NCI-H1048 (cell line): ENCODE results near the gene PCDHA1.
"Not testable (repeated sequence)": the region's sequence is repeated elsewhere in the genome, so short reads cannot be mapped to it uniquely, and the experiment has no call there.

Source experiments
- DNase-seq: peaks from one replicate; lab custom pipeline; 2025; lab: John Stamatoyannopoulos, UW

PCDHA1 gene

DNA sequence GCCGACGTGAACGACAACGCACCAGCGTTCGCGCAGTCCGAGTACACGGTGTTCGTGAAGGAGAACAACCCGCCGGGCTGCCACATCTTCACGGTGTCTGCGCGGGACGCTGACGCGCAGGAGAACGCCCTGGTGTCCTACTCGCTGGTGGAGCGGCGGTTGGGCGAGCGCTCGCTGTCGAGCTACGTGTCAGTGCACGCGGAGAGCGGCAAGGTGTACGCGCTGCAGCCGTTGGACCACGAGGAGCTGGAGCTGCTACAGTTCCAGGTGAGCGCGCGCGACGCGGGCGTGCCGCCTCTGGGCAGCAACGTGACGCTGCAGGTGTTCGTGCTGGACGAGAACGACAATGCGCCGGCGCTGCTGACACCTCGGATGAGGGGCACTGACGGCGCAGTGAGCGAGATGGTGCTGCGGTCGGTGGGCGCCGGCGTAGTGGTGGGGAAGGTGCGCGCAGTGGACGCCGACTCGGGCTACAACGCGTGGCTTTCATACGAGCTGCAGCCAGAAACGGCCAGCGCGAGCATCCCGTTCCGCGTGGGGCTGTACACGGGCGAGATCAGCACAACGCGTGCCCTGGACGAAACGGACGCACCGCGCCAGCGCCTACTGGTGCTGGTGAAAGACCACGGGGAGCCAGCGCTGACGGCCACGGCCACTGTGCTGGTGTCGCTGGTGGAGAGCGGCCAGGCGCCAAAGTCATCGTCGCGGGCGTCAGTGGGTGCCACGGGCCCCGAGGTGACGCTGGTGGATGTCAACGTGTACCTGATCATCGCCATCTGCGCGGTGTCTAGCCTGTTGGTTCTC lies 64.1 kb downstream of the PCDHA1 start:
- DNase-seq, result not testable (repeated sequence)

DNA sequence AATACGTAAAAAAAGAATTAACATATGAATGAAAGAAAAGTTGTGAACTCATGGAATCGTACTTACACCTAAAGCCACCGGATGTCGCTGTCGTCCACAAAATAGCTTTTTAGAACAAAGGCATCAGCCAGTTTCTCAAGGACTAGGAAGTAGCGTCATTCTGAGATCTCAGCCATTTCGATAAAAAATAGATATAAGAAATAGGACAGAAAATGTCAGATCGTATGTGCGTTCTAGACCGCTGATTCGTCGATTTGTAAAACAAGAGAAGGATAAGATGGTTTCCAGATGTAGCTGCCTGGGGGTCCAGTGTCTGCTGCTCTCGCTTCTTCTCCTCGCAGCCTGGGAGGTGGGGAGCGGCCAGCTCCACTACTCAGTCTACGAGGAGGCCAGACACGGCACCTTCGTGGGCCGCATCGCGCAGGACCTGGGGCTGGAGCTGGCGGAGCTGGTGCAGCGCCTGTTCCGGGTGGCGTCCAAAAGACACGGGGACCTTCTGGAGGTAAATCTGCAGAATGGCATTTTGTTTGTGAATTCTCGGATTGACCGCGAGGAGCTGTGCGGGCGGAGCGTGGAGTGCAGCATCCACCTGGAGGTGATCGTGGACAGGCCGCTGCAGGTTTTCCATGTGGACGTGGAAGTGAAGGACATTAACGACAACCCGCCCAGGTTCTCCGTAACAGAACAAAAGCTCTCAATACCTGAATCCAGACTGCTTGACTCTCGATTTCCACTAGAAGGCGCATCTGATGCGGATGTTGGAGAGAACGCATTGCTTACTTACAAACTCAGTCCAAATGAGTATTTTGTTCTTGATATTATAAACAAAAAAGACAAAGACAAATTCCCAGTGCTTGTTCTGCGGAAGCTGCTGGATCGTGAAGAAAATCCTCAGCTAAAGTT lies 70.1 kb downstream of the PCDHA1 start, which contains the start of gene PCDHA10:
TSS of gene PCDHA10 (plus strand) at position 126 of the 903 bp plus-strand sequence. CDS start at position 278, 152 bp downstream.
- no peak for DNase-seq

DNA sequence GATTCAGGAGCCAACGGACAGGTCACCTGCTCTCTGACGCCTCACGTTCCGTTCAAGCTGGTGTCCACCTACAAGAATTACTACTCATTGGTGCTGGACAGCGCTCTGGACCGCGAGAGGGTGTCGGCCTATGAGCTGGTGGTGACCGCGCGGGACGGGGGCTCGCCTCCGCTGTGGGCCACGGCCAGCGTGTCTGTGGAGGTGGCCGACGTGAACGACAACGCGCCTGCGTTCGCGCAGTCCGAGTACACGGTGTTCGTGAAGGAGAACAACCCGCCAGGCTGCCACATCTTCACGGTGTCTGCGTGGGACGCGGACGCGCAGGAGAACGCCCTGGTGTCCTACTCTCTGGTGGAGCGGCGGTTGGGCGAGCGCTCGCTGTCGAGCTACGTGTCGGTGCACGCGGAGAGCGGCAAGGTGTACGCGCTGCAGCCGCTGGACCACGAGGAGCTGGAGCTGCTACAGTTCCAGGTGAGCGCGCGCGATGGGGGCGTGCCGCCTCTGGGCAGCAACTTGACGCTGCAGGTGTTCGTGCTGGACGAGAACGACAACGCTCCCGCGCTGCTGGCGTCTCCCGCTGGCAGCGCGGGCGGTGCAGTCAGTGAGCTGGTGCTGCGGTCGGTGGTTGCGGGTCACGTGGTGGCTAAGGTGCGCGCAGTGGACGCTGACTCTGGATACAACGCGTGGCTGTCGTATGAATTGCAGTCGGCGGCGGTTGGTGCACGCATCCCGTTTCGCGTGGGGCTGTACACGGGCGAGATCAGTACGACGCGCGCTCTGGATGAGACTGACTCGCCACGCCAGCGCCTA lies 71.4 kb downstream of the PCDHA1 start:
- no peak for DNase-seq

- no peak for DNase-seq
These were observed 72.0 kb downstream of the PCDHA1 start for GRCh38 chr5:140857987-140858240.

GRCh38 chr5:140862441-140863295 lies 76.7 kb downstream of the PCDHA1 start:
- no peak for DNase-seq

- DNase-seq, result no peak
These were observed 83.0 kb downstream of the PCDHA1 start, which contains the start of gene PCDHA11 for GRCh38 chr5:140868721-140869554. Gene PCDHA11 (plus strand): TSS chr5:140868957. CDS start chr5:140869104, 147 bp downstream.

- DNase-seq, result no peak
These were observed 83.6 kb downstream of the PCDHA1 start for GRCh38 chr5:140869555-140869886.

DNA sequence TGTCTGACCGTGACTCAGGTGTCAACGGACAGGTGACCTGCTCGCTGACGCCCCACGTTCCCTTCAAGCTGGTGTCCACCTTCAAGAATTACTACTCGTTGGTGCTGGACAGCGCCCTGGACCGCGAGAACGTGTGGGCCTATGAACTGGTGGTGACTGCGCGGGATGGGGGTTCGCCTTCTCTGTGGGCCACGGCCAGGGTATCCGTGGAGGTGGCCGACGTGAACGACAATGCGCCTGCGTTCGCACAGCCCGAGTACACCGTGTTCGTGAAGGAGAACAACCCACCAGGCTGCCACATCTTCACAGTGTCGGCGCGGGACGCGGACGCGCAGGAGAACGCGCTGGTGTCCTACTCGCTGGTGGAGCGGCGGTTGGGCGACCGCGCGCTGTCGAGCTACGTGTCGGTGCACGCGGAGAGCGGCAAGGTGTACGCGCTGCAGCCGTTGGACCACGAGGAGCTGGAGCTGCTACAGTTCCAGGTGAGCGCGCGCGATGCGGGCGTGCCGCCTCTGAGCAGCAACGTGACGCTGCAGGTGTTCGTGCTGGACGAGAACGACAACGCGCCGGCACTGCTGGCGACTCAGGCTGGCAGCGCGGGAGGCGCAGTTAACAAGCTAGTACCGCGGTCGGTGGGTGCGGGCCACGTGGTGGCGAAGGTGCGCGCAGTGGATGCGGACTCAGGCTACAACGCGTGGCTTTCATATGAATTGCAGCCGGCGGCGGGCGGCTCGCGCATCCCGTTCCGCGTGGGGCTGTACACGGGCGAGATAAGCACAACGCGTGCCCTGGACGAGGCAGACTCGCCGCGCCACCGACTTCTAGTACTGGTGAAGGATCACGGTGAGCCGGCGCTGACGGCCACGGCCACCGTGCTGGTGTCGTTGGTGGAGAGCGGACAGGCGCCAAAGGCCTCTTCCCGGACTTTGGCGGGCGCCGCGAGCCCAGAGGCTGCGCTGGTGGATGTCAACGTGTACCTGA lies 84.6 kb downstream of the PCDHA1 start:
- DNase-seq, result no peak

GRCh38 chr5:140875085-140876065 lies 89.4 kb downstream of the PCDHA1 start, which contains the start of gene PCDHA12:
Gene PCDHA12 (plus strand): TSS chr5:140875308. CDS start chr5:140875473, 165 bp downstream.
- DNase-seq, result no peak

DNA sequence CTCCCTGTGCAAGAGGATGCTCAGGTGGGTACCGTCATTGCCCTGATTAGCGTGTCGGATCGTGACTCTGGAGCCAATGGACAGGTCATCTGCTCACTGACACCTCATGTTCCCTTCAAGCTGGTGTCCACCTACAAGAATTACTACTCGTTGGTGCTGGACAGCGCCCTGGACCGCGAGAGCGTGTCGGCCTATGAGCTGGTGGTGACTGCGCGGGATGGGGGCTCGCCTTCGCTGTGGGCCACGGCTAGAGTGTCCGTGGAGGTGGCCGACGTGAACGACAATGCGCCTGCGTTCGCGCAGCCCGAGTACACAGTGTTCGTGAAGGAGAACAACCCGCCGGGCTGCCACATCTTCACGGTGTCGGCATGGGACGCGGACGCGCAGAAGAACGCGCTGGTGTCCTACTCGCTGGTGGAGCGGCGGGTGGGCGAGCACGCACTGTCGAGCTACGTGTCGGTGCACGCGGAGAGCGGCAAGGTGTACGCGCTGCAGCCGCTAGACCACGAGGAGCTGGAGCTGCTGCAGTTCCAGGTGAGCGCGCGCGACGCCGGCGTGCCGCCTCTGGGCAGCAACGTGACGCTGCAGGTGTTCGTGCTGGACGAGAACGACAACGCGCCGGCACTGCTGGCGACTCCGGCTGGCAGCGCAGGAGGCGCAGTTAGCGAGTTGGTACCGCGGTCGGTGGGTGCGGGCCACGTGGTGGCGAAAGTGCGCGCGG lies 90.8 kb downstream of the PCDHA1 start:
- DNase-seq, result not testable (repeated sequence)

- DNase-seq, result no peak
These were observed 91.3 kb downstream of the PCDHA1 start for GRCh38 chr5:140877262-140877581.

- DNase-seq, result no peak
These were observed 96.1 kb downstream of the PCDHA1 start, which contains the start of gene PCDHA13 for GRCh38 chr5:140881889-140882590. Gene PCDHA13 (plus strand): TSS chr5:140882124. CDS start chr5:140882269, 145 bp downstream.

DNA sequence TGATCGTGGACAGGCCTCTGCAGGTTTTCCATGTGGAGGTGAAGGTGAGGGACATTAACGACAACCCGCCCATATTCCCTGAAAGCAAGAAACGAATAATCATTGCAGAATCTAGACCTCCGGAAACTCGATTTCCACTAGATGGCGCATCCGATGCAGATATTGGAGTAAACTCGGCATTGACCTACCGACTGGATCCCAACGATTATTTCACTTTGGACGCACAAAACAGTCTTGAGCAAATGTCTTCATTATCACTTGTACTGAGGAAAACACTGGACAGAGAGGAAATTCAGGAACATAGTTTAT lies 96.6 kb downstream of the PCDHA1 start:
- DNase-seq, result no peak

- no peak for DNase-seq
These were observed 97.4 kb downstream of the PCDHA1 start for GRCh38 chr5:140883373-140883772.

GRCh38 chr5:140883927-140884697 lies 98.2 kb downstream of the PCDHA1 start:
- no peak for DNase-seq

DNA sequence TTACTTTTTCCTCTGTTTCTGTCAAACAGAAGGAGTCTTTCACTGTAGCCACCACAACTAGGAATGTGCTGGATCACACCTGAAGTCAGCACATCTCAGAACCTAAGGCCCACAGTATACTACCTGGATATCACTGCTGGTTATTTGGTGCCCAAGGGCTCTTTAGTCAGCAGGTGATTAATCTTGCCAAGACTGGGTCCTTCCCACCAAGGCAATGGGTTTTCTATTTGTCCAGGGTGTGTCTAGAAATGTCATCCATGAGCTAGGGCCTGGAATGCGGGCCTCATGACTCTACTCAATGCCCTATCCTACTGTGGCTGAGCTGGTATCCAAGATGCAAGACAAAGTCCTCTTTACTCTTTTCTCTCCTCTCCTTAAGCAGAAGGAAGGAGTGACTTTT lies 130.4 kb downstream of the PCDHA1 start:
- DNase-seq, result no peak
